ENCODE data around the gene INHBC.

Gene INHBC

GRCh38 chr12:57470286-57470969 lies 35.8 kb downstream of the INHBC start:
- DNase-seq, result no peak

- DNase-seq, result no peak
Observed at GRCh38 chr12:57470970-57471656, 36.5 kb downstream of the INHBC start.

- DNase-seq, result peak; percentile 26
Observed at GRCh38 chr12:57471661-57472060, 37.1 kb downstream of the INHBC start.

DNA sequence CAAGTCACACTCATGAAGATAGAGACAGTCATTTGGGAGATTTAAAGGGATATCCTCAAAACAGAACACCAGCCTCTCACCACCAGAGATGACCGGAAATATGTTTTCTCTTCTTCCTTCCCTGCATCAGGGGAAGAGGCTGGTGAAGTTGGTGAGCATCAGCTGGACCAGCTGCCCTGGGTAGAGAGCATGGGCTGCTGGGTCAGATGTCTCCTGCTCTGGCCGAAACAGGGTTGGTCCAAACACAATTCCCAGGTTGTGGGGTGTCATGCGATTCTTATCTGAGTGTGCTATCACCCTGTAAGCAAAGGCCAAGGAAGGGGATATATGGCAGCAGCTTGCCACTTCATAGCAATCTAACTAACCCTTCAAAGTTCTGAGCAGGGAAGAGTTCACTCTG lies 37.8 kb downstream of the INHBC start:
- no peak for DNase-seq

GRCh38 chr12:57473392-57473791 lies 38.8 kb downstream of the INHBC start:
- no peak for DNase-seq

DNA sequence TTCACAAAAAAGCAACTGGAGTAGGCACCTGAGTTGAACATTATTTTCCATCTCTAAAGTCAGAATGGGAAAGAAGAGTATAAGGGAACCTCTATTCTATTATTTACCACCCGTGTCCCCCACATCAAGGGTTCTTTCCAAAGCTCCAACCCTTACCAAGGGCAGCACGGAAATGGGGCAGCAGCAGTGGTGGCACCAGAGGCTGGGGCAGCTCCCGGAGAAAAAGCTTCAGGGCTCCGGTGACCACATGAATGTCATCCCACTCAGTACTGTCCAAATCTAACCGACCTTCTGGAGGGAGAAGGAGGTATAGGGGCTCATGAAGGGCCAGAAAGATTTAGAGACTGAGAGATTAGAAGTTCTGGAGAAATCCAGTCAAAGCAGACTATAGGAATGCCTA lies 39.3 kb downstream of the INHBC start:
- no peak for DNase-seq

GRCh38 chr12:57474430-57474829 lies 39.8 kb downstream of the INHBC start:
- DNase-seq, result no peak

DNA sequence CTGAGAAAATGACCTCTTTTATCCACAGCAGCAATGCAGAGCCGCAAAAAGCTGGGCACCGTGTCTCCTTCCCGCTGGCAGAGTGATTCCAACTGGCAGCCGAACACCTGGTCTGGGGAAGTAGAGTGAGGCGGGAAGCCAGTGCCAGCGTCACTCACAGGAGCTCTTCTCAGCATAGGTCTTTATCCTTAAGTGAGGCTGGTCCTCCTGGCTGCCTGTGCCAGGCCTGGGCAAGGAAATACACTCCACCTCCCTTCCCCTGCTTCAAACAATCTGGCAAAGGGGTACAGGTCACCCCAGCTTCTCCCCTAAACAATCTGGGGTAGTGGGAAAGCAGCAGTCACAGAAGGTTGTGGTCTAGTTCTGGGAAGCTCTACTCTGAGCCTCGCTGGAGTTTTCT lies 40.3 kb downstream of the INHBC start:
- no peak for DNase-seq

DNA sequence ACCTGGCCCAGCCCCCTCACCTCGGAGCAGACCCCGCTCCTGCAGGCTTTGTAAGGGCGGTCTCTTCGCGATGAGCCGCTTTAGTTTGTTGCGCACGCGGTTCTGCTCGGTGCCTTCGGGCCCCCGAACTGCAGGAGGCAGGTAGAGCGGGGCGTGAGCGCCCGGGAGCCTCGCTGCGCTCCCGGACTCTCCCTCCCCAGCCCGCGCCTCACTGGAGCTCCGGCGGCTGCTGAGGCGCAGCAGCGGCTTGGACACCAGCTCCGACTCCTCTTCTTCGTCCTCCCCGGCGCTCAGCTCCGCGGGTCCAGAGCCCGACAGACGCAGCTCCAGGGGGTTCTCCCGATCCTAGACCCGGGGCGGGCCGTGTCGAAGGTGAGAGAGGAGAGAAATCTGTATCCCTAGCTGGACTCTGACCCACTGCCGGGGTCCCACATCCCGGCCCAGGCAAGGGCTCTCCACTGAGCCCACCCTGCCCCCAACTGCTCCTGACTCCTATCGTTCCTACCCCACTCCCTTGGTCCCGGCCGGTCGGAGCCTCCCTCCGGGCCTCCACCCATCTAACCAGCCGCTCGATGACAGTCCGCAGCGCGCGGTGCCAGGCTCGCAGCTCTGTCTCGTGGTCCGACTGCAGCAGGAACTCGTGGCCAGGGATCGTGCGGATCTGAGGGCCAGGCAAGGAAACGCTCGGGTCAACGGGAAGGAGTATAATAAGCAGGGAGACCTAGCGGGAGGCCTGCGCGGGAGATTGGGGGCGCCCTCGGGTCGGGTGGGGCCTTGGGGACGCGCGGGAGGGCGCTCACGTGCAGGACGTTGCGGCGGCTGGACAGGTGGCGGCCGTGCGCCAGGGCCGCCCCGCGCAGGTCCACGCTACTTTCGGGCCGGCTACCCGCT lies 40.9 kb downstream of the INHBC start:
- no peak for DNase-seq

GRCh38 chr12:57476162-57476992 lies 41.8 kb downstream of the INHBC start:
- peak; percentile 77 for DNase-seq

GRCh38 chr12:57476993-57477709 lies 42.6 kb downstream of the INHBC start:
- DNase-seq, result no peak

DNA sequence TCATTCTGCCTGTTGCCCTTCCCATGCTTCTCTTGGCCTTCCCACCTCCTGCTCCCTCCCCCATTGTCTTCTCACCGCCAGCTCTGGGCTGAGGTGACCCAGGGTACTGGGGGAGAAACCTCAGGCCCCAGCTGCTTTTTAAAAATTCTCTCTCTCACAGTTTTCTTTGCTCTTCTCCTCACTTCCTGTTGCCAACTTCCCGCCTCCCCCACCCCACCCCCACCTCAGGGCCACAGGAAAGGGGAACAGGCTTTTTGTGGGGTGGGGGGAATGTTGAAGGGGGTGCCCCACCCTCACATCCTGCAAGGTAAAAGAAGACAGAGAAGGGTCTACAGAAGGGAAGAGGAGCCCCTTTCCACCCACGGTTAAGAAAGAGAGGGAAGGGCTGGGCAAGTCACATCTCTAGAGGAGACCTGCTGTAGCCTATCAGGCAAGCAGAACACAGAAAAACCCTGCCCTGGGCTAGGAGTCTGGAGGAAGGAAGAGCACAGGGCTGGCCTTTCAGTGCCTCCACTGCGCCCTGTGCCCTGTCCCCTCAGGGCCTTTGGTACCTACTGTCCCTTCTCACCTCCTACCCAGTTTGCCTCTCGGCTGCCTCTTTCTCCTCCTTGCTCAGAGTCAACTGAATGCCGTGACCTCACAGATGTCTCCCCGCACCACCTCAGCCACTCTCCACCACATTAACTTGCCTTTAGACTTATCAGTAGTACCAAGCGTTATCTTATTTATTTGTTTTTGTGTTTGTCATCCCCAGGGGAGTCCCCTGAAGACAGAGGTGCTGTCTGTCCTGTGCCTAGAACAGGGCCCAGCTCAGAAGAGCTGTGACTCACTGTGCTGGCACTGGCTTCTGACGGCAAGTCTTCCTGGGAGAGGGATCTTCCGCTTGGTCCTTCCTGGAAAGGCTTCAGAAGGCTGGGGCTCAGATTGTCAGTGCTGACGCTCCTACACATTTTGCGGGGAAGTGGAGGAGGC lies 43.4 kb downstream of the INHBC start:
- DNase-seq, result peak; percentile 73

DNA sequence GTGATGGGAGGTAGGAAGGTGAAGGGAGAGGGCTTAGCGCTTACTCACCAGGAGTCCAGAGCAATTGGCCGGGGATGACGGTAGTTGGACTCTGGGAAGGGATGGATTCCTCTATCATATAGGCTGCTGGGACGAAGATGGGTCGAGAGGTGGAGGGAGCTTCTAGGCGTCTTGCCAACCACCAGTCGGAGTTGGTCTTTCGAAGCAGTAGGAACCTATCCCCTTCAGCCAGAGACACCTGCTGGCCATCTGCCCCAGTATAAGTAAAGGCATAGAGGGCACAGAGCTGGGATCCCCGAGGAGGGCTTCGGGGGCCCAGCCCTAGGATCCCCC lies 44.4 kb downstream of the INHBC start:
- no peak for DNase-seq

DNA sequence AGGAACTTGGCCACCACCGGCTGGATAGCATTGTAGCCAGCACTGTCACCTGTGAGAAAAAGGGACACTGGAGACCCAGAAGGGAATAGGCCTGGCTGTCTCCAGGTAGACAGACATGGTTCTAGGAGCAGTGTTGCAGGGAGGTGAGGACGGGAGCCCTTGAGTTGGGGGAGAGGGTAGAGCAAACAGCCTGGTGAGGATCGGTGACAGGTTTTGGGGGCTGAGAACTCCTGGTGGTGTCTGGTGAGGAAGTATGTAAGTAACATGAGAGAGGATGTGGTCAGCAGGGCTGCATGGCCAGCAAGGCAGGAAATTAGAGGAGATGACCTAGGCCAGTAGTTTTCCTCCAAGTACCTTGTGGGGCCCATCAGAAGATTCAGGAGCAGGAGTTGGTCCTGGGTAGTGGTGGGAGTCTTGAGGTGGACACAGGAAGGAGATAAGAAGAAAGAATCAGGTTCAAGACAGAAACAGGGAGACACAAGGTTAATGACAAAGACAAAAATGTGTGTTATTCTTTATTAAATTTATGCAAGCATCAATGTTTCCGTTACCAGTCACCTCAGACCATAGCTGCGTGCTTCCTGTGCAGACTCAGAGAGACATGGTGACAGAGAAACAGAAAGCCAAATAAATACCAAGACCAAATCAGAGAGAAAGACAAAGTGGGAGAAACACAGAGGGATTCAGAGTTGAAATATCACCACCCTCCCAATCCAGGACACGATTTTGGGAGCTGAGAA lies 45.0 kb downstream of the INHBC start, which contains the start of gene ARHGAP9:
Gene ARHGAP9, minus strand, starts transcription at position 491 of the 740 bp plus-strand sequence. Its CDS starts 460 bp downstream, at position 31.
- DNase-seq, result peak; percentile 67

DNA sequence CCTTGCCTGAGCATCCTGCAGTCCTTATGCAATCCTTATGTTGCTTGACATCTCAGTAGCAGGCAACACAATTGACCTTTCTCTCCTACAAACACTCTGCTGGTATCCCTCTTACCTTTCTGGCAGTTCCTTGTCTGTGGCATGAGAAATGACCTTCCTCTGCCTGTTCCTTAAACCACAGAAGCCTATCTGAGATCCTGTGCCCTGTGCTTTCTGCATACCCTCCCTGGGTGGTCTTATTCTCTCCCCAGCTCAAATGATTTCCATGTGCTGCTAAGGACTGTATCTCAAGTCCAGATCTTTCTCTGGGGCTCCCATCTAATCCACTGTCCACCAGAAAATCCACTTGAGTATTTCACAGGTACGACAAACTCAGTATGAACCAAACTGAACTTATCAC lies 47.1 kb downstream of the INHBC start:
- DNase-seq, result no peak

GRCh38 chr12:57483466-57483865 lies 48.9 kb downstream of the INHBC start:
- DNase-seq, result no peak

DNA sequence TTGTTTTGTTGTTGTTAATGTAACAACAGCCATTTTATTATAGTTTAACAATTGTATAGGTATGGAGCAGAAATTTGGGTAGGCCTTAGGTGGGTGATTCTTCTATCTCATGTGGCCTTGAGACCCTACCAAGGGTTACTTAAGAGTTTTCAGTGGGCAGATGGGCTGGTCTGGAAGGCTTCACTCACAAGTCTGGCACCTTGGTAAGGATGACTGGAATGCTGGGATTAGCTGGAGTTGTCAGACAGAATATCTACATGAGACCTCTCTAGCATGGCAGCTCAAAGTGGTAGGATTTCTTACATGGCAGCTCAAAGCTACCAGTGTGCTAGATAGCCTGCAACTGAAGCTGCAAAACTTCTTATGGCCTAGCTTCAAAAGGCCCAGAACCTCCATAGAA lies 51.1 kb downstream of the INHBC start:
- no peak for DNase-seq

- DNase-seq, result no peak
Observed at GRCh38 chr12:57487055-57487596, 52.5 kb downstream of the INHBC start.

DNA sequence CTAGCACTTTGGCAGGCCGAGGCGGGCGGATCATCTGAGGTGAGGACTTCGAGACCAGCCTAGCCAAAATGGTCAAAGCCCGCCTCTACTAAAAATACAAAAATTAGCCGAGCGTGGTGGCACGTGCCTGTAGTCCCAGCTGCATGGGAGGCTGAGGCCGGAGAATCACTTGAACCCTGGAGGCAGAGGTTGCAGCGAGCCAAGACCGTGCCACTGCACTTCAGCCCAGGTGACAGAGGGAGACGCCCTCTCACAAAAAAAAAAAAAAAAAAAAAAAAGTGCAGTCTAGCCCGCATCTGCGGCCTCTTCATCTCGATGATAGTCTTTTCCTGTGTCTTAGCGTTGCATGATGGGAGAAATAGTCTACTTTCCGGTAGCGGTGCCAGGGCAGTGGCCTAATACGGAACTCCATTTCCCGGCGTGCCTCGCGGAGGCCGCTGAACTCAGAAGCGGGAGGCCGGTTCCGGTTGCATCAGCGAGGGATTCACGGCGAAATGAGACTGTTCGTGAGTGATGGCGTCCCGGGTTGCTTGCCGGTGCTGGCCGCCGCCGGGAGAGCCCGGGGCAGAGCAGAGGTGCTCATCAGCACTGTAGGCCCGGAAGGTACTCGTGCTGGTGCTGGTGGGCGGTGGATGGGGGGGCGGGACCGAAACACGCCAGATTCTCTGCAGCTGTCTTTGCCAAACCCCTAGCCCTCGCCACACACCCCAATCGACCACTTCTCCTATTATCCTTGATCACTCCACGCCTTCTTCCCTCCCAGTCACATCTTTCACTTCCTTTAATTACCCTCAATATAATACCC lies 53.2 kb downstream of the INHBC start, which contains the start of gene MARS1:
Gene MARS1, plus strand, starts transcription at position 472 of the 805 bp plus-strand sequence. Its CDS starts 23 bp downstream, at position 495.
- peak; percentile 88 for DNase-seq

All from activated T-cell treated with anti-CD3 and anti-CD28 coated beads, Interleukin-2, amount 50 U/mL, for 1 hour (primary cell).